Liver (tissue), 9 donors: ENCODE measurements around the gene AP4S1. TPM values are rescaled to one million over a fixed set of nuclear protein-coding genes. Genes with fewer than 3 reads are reported as not detected.

ENCODE experiments used
- DNase-seq: peaks from one replicate; pipeline ENCODE4 v3.0.0-alpha.2; 2017; ENCODE audit warnings: low spot score
- H3K27ac ChIP-seq, 2 donors: one replicate each; pipeline ENCODE4 v1.7.0; 2013; ENCODE audit warnings: inconsistent platforms in 2 of 2, low read length in 2 of 2, control low read depth in 1 of 2, low read depth in 1 of 2, mild to moderate bottlenecking in 1 of 2
- H3K27me3 ChIP-seq, 4 donors: one replicate each; pipeline versions ENCODE4 v1.6.1 to v1.7.0; 2013; ENCODE audit warnings: low read length in 3 of 4, inconsistent platforms in 1 of 4, mild to moderate bottlenecking in 1 of 4, moderate library complexity in 1 of 4; ENCODE audit not compliant: control insufficient read depth in 4 of 4, insufficient read depth in 4 of 4
- H3K36me3 ChIP-seq, 4 donors: one replicate each; pipeline versions ENCODE4 v1.6.1 to v1.7.0; 2013; ENCODE audit warnings: low read length in 3 of 4, mild to moderate bottlenecking in 3 of 4, low read depth in 1 of 4, moderate library complexity in 1 of 4; ENCODE audit not compliant: control insufficient read depth in 4 of 4, insufficient read depth in 3 of 4
- H3K4me1 ChIP-seq, 4 donors: one replicate each; pipeline versions ENCODE4 v1.6.1 to v1.7.0; 2013; ENCODE audit warnings: low read length in 3 of 4, mild to moderate bottlenecking in 3 of 4, moderate library complexity in 1 of 4; ENCODE audit not compliant: control insufficient read depth in 4 of 4, insufficient read depth in 4 of 4
- H3K4me3 ChIP-seq, 3 donors: one replicate each; pipeline versions ENCODE4 v1.6.1 to v1.7.0; 2013; ENCODE audit warnings: low read length in 3 of 3, control low read depth in 1 of 3, low read depth in 1 of 3, mild to moderate bottlenecking in 1 of 3
- H3K9ac ChIP-seq, 2 donors: one replicate each; pipeline ENCODE4 v1.7.0; 2013; ENCODE audit warnings: low read length in 2 of 2, mild to moderate bottlenecking in 2 of 2, moderate library complexity in 2 of 2, control low read depth in 1 of 2, low read depth in 1 of 2
- H3K9me3 ChIP-seq, 4 donors: one replicate each; pipeline versions ENCODE4 v1.6.1 to v1.7.0; 2013; ENCODE audit warnings: low read length in 3 of 4; ENCODE audit not compliant: control insufficient read depth in 4 of 4
- FOXA1 ChIP-seq: IDR thresholded peaks from 2 replicates; pipeline ENCODE4 v1.6.1; 2016; ENCODE audit warnings: antibody characterized with exemption
- FOXA2 ChIP-seq: IDR thresholded peaks from 2 replicates; pipeline ENCODE4 v1.6.1; 2016; ENCODE audit warnings: antibody characterized with exemption
- GABPA ChIP-seq, 2 donors: IDR thresholded peaks in 1 of 2; conservative IDR thresholded peaks in 1 of 2; 2 replicates each; pipeline ENCODE4 v1.6.1; 2016; ENCODE audit warnings: antibody characterized with exemption in 2 of 2, mild to moderate bottlenecking in 1 of 2, moderate library complexity in 1 of 2
- HNF4A ChIP-seq, 2 donors: conservative IDR thresholded peaks; 2 replicates each; pipeline ENCODE4 v1.6.1; 2016; ENCODE audit warnings: antibody characterized with exemption in 2 of 2, mild to moderate bottlenecking in 2 of 2
- HNF4G ChIP-seq: IDR thresholded peaks from 2 replicates; pipeline ENCODE4 v1.6.1; 2016; ENCODE audit warnings: antibody characterized with exemption
- JUND ChIP-seq, 2 donors: IDR thresholded peaks; 2 replicates each; pipeline ENCODE4 v1.6.1; 2016; ENCODE audit warnings: antibody characterized with exemption in 2 of 2
- NR2F2 ChIP-seq: IDR thresholded peaks from 2 replicates; pipeline ENCODE4 v1.6.1; 2016; ENCODE audit warnings: antibody characterized with exemption
- RXRA ChIP-seq, 2 donors: IDR thresholded peaks; 2 replicates each; pipeline ENCODE4 v1.6.1; 2017 to 2018; ENCODE audit warnings: antibody characterized with exemption in 2 of 2, mild to moderate bottlenecking in 1 of 2
- SP1 ChIP-seq: IDR thresholded peaks from 2 replicates; pipeline ENCODE4 v1.6.1; 2018; ENCODE audit warnings: antibody characterized with exemption, mild to moderate bottlenecking
- WGBS: extraction: QIAGEN DNeasy Blood & Tissue Kit; methylation state at CpG from one replicate; pipeline ENCODE4 v1.1.7; 2013; 5-methylcytosine and 5-hydroxymethylcytosine counted together
- polyA plus RNA-seq, 2 donors: library from polyadenylated mRNA; stranded (reverse) in 1 of 2; unstranded in 1 of 2; fragments of 200-250 nt in 1 of 2; fragments of >200 nt in 1 of 2; fragmentation: Nextera tagmentation in 1 of 2; extraction: Ambion mirVana in 1 of 2; gene quantifications; one replicate each; pipeline versions ENCODE4 v1.2.1 to v1.2.3, GENCODE V29; 2013 to 2015
- total RNA-seq, 2 donors: library from RNA; depleted of rRNA; stranded (reverse); fragments of >200 nt; gene quantifications; one replicate each; pipeline ENCODE4 v1.2.3, GENCODE V29; 2014
- TF ChIP-seq, protein P1 (sequence below): fragments of 150-350 bp; IDR thresholded peaks from 2 replicates; pipeline ENCODE4 v1.5.1; 2017; ENCODE audit warnings: improper control_type of control experiment, low read depth, low read length; ENCODE audit not compliant: missing input control
- TF ChIP-seq, protein P2 (sequence below): IDR thresholded peaks from 2 replicates; pipeline ENCODE4 v1.6.1; 2016; ENCODE audit warnings: antibody characterized with exemption
- TF ChIP-seq, protein P3 (sequence below): IDR thresholded peaks from 2 replicates; pipeline ENCODE4 v1.6.1; 2016; ENCODE audit warnings: antibody characterized with exemption, mild to moderate bottlenecking
- TF ChIP-seq, protein P4 (sequence below): IDR thresholded peaks from 2 replicates; pipeline ENCODE4 v1.6.1; 2016; ENCODE audit warnings: antibody characterized with exemption
- TF ChIP-seq, protein P5 (sequence below): IDR thresholded peaks from 2 replicates; pipeline ENCODE4 v1.6.1; 2016; ENCODE audit warnings: antibody characterized with exemption
- donor health status: healthy.
- donor health status: healthy.
- donor health status: healthy.
- donor health status: healthy.
- donor health status: healthy.

AP4S1 gene
- total and polyA plus RNA-seq, 4 donors: 1.3 to 4.3 (median 1.7) TPM

DNA sequence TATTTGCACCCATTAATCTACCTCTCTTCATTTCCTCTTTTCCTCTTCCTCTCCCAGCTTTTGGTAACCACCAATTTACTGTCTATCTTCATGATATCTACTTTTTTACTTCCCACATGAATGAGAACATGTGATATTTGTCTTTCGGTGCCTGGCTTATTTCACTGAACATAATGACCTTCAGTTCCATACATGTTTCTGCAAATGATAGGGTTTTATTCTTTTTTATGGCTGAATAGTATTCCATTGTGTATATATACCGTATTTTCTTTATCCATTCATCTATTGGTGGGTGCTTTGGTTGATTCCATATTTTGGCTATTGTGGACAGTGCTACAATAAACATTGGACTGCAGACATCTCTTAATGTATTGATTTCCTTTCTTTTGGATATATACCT lies 49.7 kb downstream of the AP4S1 start (continued):
- TF ChIP-seq, protein P1, sequence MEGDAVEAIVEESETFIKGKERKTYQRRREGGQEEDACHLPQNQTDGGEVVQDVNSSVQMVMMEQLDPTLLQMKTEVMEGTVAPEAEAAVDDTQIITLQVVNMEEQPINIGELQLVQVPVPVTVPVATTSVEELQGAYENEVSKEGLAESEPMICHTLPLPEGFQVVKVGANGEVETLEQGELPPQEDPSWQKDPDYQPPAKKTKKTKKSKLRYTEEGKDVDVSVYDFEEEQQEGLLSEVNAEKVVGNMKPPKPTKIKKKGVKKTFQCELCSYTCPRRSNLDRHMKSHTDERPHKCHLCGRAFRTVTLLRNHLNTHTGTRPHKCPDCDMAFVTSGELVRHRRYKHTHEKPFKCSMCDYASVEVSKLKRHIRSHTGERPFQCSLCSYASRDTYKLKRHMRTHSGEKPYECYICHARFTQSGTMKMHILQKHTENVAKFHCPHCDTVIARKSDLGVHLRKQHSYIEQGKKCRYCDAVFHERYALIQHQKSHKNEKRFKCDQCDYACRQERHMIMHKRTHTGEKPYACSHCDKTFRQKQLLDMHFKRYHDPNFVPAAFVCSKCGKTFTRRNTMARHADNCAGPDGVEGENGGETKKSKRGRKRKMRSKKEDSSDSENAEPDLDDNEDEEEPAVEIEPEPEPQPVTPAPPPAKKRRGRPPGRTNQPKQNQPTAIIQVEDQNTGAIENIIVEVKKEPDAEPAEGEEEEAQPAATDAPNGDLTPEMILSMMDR: no peak
- TF ChIP-seq, protein P2, sequence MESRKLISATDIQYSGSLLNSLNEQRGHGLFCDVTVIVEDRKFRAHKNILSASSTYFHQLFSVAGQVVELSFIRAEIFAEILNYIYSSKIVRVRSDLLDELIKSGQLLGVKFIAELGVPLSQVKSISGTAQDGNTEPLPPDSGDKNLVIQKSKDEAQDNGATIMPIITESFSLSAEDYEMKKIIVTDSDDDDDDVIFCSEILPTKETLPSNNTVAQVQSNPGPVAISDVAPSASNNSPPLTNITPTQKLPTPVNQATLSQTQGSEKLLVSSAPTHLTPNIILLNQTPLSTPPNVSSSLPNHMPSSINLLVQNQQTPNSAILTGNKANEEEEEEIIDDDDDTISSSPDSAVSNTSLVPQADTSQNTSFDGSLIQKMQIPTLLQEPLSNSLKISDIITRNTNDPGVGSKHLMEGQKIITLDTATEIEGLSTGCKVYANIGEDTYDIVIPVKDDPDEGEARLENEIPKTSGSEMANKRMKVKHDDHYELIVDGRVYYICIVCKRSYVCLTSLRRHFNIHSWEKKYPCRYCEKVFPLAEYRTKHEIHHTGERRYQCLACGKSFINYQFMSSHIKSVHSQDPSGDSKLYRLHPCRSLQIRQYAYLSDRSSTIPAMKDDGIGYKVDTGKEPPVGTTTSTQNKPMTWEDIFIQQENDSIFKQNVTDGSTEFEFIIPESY: no peak
- TF ChIP-seq SP1: no peak

DNA sequence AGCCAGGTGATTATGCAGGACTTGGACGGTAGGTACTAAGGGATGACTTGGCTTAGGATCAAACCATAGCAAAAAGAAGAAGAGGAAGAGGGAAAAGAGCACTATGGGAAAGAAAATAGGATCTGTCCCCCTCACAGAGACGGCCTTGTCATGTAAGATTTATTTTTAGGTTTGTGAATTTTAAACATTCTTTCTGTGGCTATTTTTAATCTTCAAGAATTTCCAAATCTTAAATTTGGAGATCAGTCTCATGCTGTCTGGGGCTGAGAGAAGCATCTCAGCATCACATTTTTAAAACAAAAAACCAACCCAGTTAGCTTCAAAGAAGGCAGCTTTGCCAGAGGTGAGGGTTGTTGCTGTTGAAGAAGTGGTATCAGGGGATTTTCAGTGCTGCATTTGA lies 53.3 kb downstream of the AP4S1 start:
- TF ChIP-seq FOXA2: no peak
- no peak for TF ChIP-seq NR2F2
- TF ChIP-seq, protein P3, sequence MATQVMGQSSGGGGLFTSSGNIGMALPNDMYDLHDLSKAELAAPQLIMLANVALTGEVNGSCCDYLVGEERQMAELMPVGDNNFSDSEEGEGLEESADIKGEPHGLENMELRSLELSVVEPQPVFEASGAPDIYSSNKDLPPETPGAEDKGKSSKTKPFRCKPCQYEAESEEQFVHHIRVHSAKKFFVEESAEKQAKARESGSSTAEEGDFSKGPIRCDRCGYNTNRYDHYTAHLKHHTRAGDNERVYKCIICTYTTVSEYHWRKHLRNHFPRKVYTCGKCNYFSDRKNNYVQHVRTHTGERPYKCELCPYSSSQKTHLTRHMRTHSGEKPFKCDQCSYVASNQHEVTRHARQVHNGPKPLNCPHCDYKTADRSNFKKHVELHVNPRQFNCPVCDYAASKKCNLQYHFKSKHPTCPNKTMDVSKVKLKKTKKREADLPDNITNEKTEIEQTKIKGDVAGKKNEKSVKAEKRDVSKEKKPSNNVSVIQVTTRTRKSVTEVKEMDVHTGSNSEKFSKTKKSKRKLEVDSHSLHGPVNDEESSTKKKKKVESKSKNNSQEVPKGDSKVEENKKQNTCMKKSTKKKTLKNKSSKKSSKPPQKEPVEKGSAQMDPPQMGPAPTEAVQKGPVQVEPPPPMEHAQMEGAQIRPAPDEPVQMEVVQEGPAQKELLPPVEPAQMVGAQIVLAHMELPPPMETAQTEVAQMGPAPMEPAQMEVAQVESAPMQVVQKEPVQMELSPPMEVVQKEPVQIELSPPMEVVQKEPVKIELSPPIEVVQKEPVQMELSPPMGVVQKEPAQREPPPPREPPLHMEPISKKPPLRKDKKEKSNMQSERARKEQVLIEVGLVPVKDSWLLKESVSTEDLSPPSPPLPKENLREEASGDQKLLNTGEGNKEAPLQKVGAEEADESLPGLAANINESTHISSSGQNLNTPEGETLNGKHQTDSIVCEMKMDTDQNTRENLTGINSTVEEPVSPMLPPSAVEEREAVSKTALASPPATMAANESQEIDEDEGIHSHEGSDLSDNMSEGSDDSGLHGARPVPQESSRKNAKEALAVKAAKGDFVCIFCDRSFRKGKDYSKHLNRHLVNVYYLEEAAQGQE: no peak
- TF ChIP-seq, protein P2: no peak
- TF ChIP-seq, protein P1: no peak
- no peak for TF ChIP-seq JUND (IDR thresholded peaks at IDR 0.05)
- TF ChIP-seq GABPA (IDR thresholded peaks at IDR 0.05 in 1 of 2, conservative IDR thresholded peaks at IDR 0.05 in 1 of 2): no peak
- TF ChIP-seq FOXA1: no peak
- no peak for TF ChIP-seq HNF4A (conservative IDR thresholded peaks at IDR 0.05)
- no peak for TF ChIP-seq HNF4G
- TF ChIP-seq, protein P4, sequence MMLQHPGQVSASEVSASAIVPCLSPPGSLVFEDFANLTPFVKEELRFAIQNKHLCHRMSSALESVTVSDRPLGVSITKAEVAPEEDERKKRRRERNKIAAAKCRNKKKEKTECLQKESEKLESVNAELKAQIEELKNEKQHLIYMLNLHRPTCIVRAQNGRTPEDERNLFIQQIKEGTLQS: no peak
- TF ChIP-seq, protein P5, sequence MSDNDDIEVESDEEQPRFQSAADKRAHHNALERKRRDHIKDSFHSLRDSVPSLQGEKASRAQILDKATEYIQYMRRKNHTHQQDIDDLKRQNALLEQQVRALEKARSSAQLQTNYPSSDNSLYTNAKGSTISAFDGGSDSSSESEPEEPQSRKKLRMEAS: no peak
- TF ChIP-seq SP1: no peak
- no peak for TF ChIP-seq RXRA (IDR thresholded peaks at IDR 0.05)
- Histone ChIP-seq H3K4me1 (no peaks in the 10 kb centered on the region), H3K36me3 (peaks cover 0 to 2% (median 1%) of the 10 kb centered on the region in 4 donors), H3K27me3 (no peaks in the 10 kb centered on the region), H3K9ac (no peak overlapping the region), H3K9me3 (no peaks in the 10 kb centered on the region), H3K27ac (no peak overlapping the region), H3K4me3 (no peak overlapping the region)
- no peak for DNase-seq
- WGBS: 68% methylated on average over 2 of the region's 2 CpGs
